SK-N-SH treated with all-trans-retinoic acid at 6 μM for 48 hours (cell line): ENCODE data around the gene GAL3ST1.

Source experiments
- ARNTL ChIP-seq: fragments of 450-650 bp; formaldehyde crosslinking; IDR thresholded peaks from 2 replicates; pipeline ENCODE4 v1.5.0; 2020; ENCODE audit warnings: low read depth, mild to moderate bottlenecking, moderate library complexity, borderline replicate concordance
- BACH2 ChIP-seq: fragments of 250-450 bp; sonication (Bioruptor Pico); IDR thresholded peaks from 2 replicates; pipeline ENCODE4 v1.9.0; 2021; ENCODE audit warnings: mild to moderate bottlenecking, borderline replicate concordance
- CSRNP3 ChIP-seq: fragments of 250-450 bp; sonication (Bioruptor Pico); IDR thresholded peaks from 2 replicates; pipeline ENCODE4 v1.5.1; 2021; ENCODE audit warnings: mild to moderate bottlenecking, moderate library complexity
- OSR1 ChIP-seq: fragments of 250-450 bp; sonication (Bioruptor Pico); IDR thresholded peaks from 2 replicates; pipeline ENCODE4 v1.8.0; 2022; ENCODE audit warnings: moderate library complexity, mild to moderate bottlenecking, inconsistent platforms
- PATZ1 ChIP-seq: fragments of 250-450 bp; sonication (Bioruptor Pico); IDR thresholded peaks from 2 replicates; pipeline ENCODE4 v1.8.0; 2020; ENCODE audit warnings: mild to moderate bottlenecking, moderate library complexity, borderline replicate concordance
- PPARA ChIP-seq: fragments of 250-450 bp; sonication (Bioruptor Pico); IDR thresholded peaks from 2 replicates; pipeline ENCODE4 v1.5.0; 2020; ENCODE audit warnings: mild to moderate bottlenecking, borderline replicate concordance
- RARB ChIP-seq: fragments of 250-450 bp; sonication (Bioruptor Pico); IDR thresholded peaks from 2 replicates; pipeline ENCODE4 v1.8.0; 2021; ENCODE audit warnings: mild to moderate bottlenecking, moderate library complexity
- ZC3H10 ChIP-seq: fragments of 250-450 bp; sonication (Bioruptor Pico); IDR thresholded peaks from 2 replicates; pipeline ENCODE4 v1.5.1; 2021; ENCODE audit warnings: mild to moderate bottlenecking, moderate library complexity
- ZFP3 ChIP-seq: fragments of 250-450 bp; sonication (Bioruptor Pico); IDR thresholded peaks from 2 replicates; pipeline ENCODE4 v1.5.0; 2020; ENCODE audit warnings: mild to moderate bottlenecking, moderate library complexity
- ZNF565 ChIP-seq: fragments of 450-650 bp; formaldehyde crosslinking; conservative IDR thresholded peaks from 2 replicates; pipeline ENCODE4 v1.5.0; 2020; ENCODE audit warnings: low read depth, mild to moderate bottlenecking, moderate library complexity
- ZNF70 ChIP-seq: fragments of 450-650 bp; formaldehyde crosslinking; IDR thresholded peaks from 2 replicates; pipeline ENCODE4 v1.5.0; 2020; ENCODE audit warnings: mild to moderate bottlenecking, moderate library complexity
- TF ChIP-seq, protein P1 (sequence below): fragments of 250-450 bp; sonication (Bioruptor Pico); IDR thresholded peaks from 2 replicates; pipeline ENCODE4 v1.8.0; 2021; ENCODE audit warnings: low read depth, mild to moderate bottlenecking, moderate library complexity, borderline replicate concordance
- TF ChIP-seq, protein P2 (sequence below): fragments of 250-450 bp; sonication (Bioruptor Pico); IDR thresholded peaks from 2 replicates; pipeline ENCODE4 v1.5.1; 2020; ENCODE audit warnings: low read depth, mild to moderate bottlenecking, moderate library complexity

DNA sequence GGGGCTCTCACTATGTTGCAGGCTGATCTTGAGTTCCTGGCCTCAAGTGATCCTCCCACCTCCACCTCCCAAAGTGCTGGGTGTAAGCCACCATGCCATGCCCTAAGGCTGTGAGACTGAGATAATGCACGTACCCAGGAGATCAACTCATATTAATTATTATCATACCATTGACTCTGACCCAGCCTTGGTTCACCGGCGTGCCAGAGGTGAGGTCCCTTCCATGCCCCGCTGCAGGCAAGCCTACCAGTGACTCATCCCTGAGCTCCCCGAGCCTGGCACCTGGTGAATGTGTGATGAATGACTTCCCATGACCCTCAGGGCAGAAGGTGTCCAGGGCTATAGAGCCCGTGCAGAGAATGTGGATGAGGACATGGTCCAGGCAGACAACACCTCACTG is 12.1 kb downstream of the GAL3ST1 start:
- no peak for TF ChIP-seq PPARA (CRISPR knock-in tag)
- no peak for TF ChIP-seq ZFP3 (CRISPR knock-in tag)
- no peak for TF ChIP-seq PATZ1 (CRISPR knock-in tag)
- no peak for TF ChIP-seq ZC3H10 (CRISPR knock-in tag)
- no peak for TF ChIP-seq BACH2 (CRISPR knock-in tag)
- TF ChIP-seq, protein P1, sequence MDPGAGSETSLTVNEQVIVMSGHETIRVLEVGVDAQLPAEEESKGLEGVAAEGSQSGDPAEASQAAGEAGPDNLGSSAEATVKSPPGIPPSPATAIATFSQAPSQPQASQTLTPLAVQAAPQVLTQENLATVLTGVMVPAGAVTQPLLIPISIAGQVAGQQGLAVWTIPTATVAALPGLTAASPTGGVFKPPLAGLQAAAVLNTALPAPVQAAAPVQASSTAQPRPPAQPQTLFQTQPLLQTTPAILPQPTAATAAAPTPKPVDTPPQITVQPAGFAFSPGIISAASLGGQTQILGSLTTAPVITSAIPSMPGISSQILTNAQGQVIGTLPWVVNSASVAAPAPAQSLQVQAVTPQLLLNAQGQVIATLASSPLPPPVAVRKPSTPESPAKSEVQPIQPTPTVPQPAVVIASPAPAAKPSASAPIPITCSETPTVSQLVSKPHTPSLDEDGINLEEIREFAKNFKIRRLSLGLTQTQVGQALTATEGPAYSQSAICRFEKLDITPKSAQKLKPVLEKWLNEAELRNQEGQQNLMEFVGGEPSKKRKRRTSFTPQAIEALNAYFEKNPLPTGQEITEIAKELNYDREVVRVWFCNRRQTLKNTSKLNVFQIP (CRISPR knock-in tag), result no peak
- TF ChIP-seq ZNF70 (CRISPR knock-in tag), result no peak
- no peak for TF ChIP-seq CSRNP3 (CRISPR knock-in tag)
- TF ChIP-seq RARB, result no peak
- no peak for TF ChIP-seq OSR1
- TF ChIP-seq ZNF565 (CRISPR knock-in tag), result no peak
- TF ChIP-seq ARNTL (CRISPR knock-in tag), result no peak
- TF ChIP-seq, protein P2, sequence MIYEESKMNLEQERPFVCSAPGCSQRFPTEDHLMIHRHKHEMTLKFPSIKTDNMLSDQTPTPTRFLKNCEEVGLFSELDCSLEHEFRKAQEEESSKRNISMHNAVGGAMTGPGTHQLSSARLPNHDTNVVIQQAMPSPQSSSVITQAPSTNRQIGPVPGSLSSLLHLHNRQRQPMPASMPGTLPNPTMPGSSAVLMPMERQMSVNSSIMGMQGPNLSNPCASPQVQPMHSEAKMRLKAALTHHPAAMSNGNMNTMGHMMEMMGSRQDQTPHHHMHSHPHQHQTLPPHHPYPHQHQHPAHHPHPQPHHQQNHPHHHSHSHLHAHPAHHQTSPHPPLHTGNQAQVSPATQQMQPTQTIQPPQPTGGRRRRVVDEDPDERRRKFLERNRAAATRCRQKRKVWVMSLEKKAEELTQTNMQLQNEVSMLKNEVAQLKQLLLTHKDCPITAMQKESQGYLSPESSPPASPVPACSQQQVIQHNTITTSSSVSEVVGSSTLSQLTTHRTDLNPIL (CRISPR knock-in tag), result no peak
